SK-MEL-5 (cell line): ENCODE results near the gene UBE2L3. TPM values are rescaled to one million over a fixed set of nuclear protein-coding genes. Genes with fewer than 3 reads are reported as not detected.
A peak's percentile ranks its signal among the peaks of the same experiment; 100 is the strongest.

Experiments used
- DNase-seq: peaks from one replicate; pipeline ENCODE4 v3.0.0-alpha.2; 2016; ENCODE audit warnings: low read depth, low spot score
- in situ Hi-C: cut with HindIII; loops from 2 replicates; pipeline ENCODE4 v1.10.0; 2016; ENCODE audit warnings: low sequenced_read_pairs, high pct_unique_total_duplicates, low pct_unique_long_range_greater_than_20kb
- total RNA-seq: library from RNA; depleted of rRNA; stranded (reverse); fragments of >200 nt; shearing (Covaris generic); gene quantifications from 2 replicates; pipeline ENCODE4 v1.2.3, GENCODE V29; 2014

Gene UBE2L3
- total RNA-seq, 1 experiment from 2014 or later: 82.6 TPM

- DNase-seq: no peak
Measured at GRCh38 chr22:21621025-21621424, 53.5 kb downstream of the UBE2L3 start.

GRCh38 chr22:21622011-21622918 lies 54.8 kb downstream of the UBE2L3 start:
- DNase-seq: no peak
- in situ Hi-C loops: no loop called here

More at GRCh38 chr22:21621025-21621424, 53.5 kb downstream of the UBE2L3 start:
- in situ Hi-C loops: no loop called here

- in situ Hi-C loops: no loop called here
- DNase-seq: no peak
Measured at GRCh38 chr22:21622919-21623647, 55.6 kb downstream of the UBE2L3 start.

GRCh38 chr22:21623648-21623970 lies 56.1 kb downstream of the UBE2L3 start:
- in situ Hi-C loops: no loop called here

GRCh38 chr22:21624120-21624879 lies 56.8 kb downstream of the UBE2L3 start:
- in situ Hi-C loops: no loop called here
- DNase-seq: peak; percentile 71

More at GRCh38 chr22:21623648-21623970, 56.1 kb downstream of the UBE2L3 start:
- DNase-seq: no peak

GRCh38 chr22:21624880-21625791 lies 57.6 kb downstream of the UBE2L3 start:
- no peak for DNase-seq
- in situ Hi-C loops: no loop called here

GRCh38 chr22:21626073-21626734 lies 58.7 kb downstream of the UBE2L3 start:
- in situ Hi-C loops: no loop called here
- DNase-seq: no peak

GRCh38 chr22:21626735-21627469 lies 59.4 kb downstream of the UBE2L3 start:
- in situ Hi-C loops: no loop called here
- no peak for DNase-seq

- no peak for DNase-seq
- in situ Hi-C loops: no loop called here
Measured at GRCh38 chr22:21628386-21629254, 61.1 kb downstream of the UBE2L3 start.

- peak; percentile 93 for DNase-seq
- in situ Hi-C loops: no loop called here
Measured at GRCh38 chr22:21629255-21630149, 62.0 kb downstream of the UBE2L3 start, which contains the start of gene YDJC. TSS of gene YDJC (minus strand) at chr22:21630022. CDS start at chr22:21630014, 8 bp downstream.

GRCh38 chr22:21631025-21631424 lies 63.5 kb downstream of the UBE2L3 start:
- in situ Hi-C loops: no loop called here
- DNase-seq: no peak

GRCh38 chr22:21632237-21632895 lies 64.9 kb downstream of the UBE2L3 start, which contains the start of gene CCDC116:
TSS of gene CCDC116 (plus strand) at chr22:21632760. CDS start at chr22:21633182, 422 bp downstream.
- DNase-seq: no peak
- in situ Hi-C loops: no loop called here

GRCh38 chr22:21632931-21633330 lies 65.4 kb downstream of the UBE2L3 start:
- DNase-seq: no peak
- in situ Hi-C loops: no loop called here

- DNase-seq: no peak
- in situ Hi-C loops: no loop called here
Measured at GRCh38 chr22:21633481-21633880, 66.0 kb downstream of the UBE2L3 start.
